ENCODE measurements around the gene SPIN1. TPM values are rescaled to one million over a fixed set of nuclear protein-coding genes. Genes with fewer than 3 reads are reported as not detected.

SPIN1 gene
- total and polyA plus RNA-seq, 2 donors (not counting 3 experiments of a cell fraction or from before 2014, with no cell fraction given): 38.1 to 56.8 TPM

DNA sequence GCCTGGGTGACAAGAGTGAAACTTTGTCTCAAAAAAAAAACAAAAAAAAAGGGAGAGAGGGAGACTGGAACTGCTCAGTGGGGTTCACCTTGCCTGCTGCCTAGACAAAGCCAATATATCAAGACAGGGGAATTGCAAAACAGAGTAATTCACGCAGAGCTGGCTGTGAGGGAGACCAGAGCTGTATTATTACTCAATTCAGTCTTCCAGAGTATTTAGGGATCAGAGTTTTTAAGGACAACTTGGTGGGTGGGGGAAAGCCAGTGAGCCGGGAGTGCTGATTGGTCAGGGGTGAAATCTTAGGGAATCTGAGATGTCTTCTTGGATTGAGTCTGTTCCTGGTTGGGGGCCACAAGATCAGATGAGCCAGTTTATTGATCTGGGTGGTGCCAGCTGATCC, 25.6 kb upstream of the SPIN1 start:
- Histone ChIP-seq H4K20me1 (replicated peaks; ENCODE audit: control insufficient read depth, extremely low read depth, insufficient read depth, low read length) (no peaks in the 10 kb centered on the region), H3K27me3 (ENCODE audit: control insufficient read depth in 2 of 2, insufficient read depth in 2 of 2, low read length in 2 of 2) (no peaks in the 10 kb centered on the region), H3K27ac (ENCODE audit: insufficient read depth, low read depth, low read length) (no peak overlapping the region), H3K79me2 (ENCODE audit: control insufficient read depth, insufficient read depth, low read length) (no peaks in the 10 kb centered on the region), H3K9me1 (replicated peaks; ENCODE audit: control insufficient read depth, extremely low read depth, insufficient read depth, low read length) (no peaks in the 10 kb centered on the region), H3K4me3 (replicated peaks in 1 of 3; ENCODE audit: insufficient read depth in 1 of 3, low read depth in 1 of 3, low read length in 3 of 3) (no peak overlapping the region), H3K9me3 (replicated peaks; ENCODE audit: control insufficient read depth, insufficient read depth, low read length) (no peaks in the 10 kb centered on the region), H3K9ac (replicated peaks; ENCODE audit: extremely low read depth, insufficient read depth, low read length) (no peak overlapping the region), H3K36me3 (ENCODE audit: control insufficient read depth in 2 of 2, extremely low read depth in 1 of 2, insufficient read depth in 2 of 2, low read length in 2 of 2) (no peaks in the 10 kb centered on the region), H3K4me2 (ENCODE audit: insufficient read depth, low read length) (no peak overlapping the region), H2AFZ (ENCODE audit: low read depth, low read length) (no peak overlapping the region), H3K4me1 (ENCODE audit: control insufficient read depth, extremely low read depth, insufficient read depth, low read length) (no peaks in the 10 kb centered on the region)
- DNase-seq (ENCODE audit: low read depth, low spot score) (no peak), FAIRE-seq (no peak)
- ChIA-PET POLR2A (no interaction called here), CTCF (no interaction called here)
- no peak for TF ChIP-seq CTCF (IDR thresholded peaks at IDR 0.05; ENCODE audit: extremely low read depth in 1 of 2, insufficient read depth in 1 of 2, low read depth in 1 of 2, low read length in 2 of 2)
- no peak for TF ChIP-seq EZH2 (IDR thresholded peaks at IDR 0.05; ENCODE audit: borderline replicate concordance, low read depth, low read length, severe bottlenecking)
- TF ChIP-seq JUN (IDR thresholded peaks at IDR 0.05; ENCODE audit: borderline replicate concordance, insufficient read depth, insufficient read length, low read depth): no peak
- TF ChIP-seq MAX (IDR thresholded peaks at IDR 0.05; ENCODE audit: insufficient read depth, insufficient read length): no peak
- TF ChIP-seq FOS (IDR thresholded peaks at IDR 0.05; ENCODE audit: borderline replicate concordance, insufficient read depth, low read length): no peak
- TF ChIP-seq MYC (IDR thresholded peaks at IDR 0.05; ENCODE audit: low read depth, low read length): no peak
- TF ChIP-seq POLR2AphosphoS5 (IDR thresholded peaks at IDR 0.05; ENCODE audit: insufficient read depth, low read depth, low read length): no peak
- dilution Hi-C loops (cut with MboI; ENCODE audit: extremely low pct_ligation_motif_present, low sequenced_read_pairs) (no loop called here), intact Hi-C loops (cut with micrococcal nuclease) (no loop called here)
- no TSS peak for BruUV-seq (replicated peaks)
